Hepatocyte (in vitro differentiated cells): ENCODE results near the gene GYS1.

ENCODE experiments used
- CTCF ChIP-seq: fragments of 200-600 bp; sonication (generic); IDR thresholded peaks from 2 replicates; pipeline ENCODE4 v1.5.1; 2016; ENCODE audit warnings: antibody characterized with exemption, mild to moderate bottlenecking; ENCODE audit not compliant: poor library complexity
- EZH2 ChIP-seq: fragments of 200-600 bp; sonication (generic); IDR thresholded peaks from 2 replicates; pipeline ENCODE4 v1.6.1; 2016; ENCODE audit warnings: antibody characterized with exemption, mild to moderate bottlenecking, borderline replicate concordance

- no peak for TF ChIP-seq EZH2
- no peak for TF ChIP-seq CTCF
Observed at GRCh38 chr19:48986211-48986610, 6.9 kb downstream of the GYS1 start.
